Measurements from ENCODE around the gene INO80C.

The INO80C gene

GRCh38 chr18:35497027-35497369 lies 762 bp downstream of the INO80C start:
- Histone ChIP-seq H3K9me3 (ENCODE audit: insufficient read depth, low read depth, low read length) (no peaks in the 10 kb centered on the region), H3K27ac (ENCODE audit: low read depth, low read length) (peak overlapping the region; percentile 49), H3K36me3 (ENCODE audit: control insufficient read depth in 1 of 2, insufficient read depth in 2 of 2, low read length in 2 of 2) (no peaks in the 10 kb centered on the region), H3K4ac (ENCODE audit: low read depth, low read length) (no peak overlapping the region), H2AK5ac (ENCODE audit: low read length) (no peak overlapping the region), H3K14ac (ENCODE audit: low read length) (peak overlapping the region; percentile 50), H3K23ac (ENCODE audit: low read length) (no peak overlapping the region), H3K18ac (ENCODE audit: low read length) (no peak overlapping the region), H2BK120ac (ENCODE audit: insufficient read depth, low read length, poor library complexity) (no peak overlapping the region), H2BK12ac (ENCODE audit: low read length) (no peak overlapping the region), H3K4me2 (ENCODE audit: low read length) (peak overlapping the region; percentile 76), H3K9ac (ENCODE audit: low read length) (peak overlapping the region; percentile 45), H3K79me1 (ENCODE audit: low read length) (peaks cover 10% of the 10 kb centered on the region), H2AFZ (ENCODE audit: insufficient read depth, low read length, poor library complexity) (peak overlapping the region; percentile 43), H4K8ac (ENCODE audit: low read depth, low read length) (peak overlapping the region; percentile 59), H2BK5ac (ENCODE audit: low read depth, low read length, poor library complexity) (peak overlapping the region; percentile 65), H3K27me3 (ENCODE audit: insufficient read depth, low read length) (no peaks in the 10 kb centered on the region), H3K4me1 (ENCODE audit: control insufficient read depth in 1 of 2, insufficient read depth in 2 of 2, low read length in 2 of 2) (peaks cover 6 to 8% of the 10 kb centered on the region in 2 experiments), H4K12ac (ENCODE audit: low read depth, low read length) (peak overlapping the region; percentile 22), H4K91ac (ENCODE audit: low read depth, low read length) (peak overlapping the region; percentile 21), H3K4me3 (ENCODE audit: low read depth, low read length) (peak overlapping the region; percentile 80), H3K79me2 (ENCODE audit: control insufficient read depth, insufficient read depth, low read length, poor library complexity) (peaks cover 2% of the 10 kb centered on the region)
- DNase-seq, result peak; percentile 26 to 56
- no CpG with 5 or more reads among the region's 5 CpGs for WGBS (ENCODE audit: extremely low coverage, insufficient coverage, insufficient read length)

- no peaks in the 10 kb centered on the region for H3K27me3 ChIP-seq (ENCODE audit: insufficient read depth, low read length)
- no peak overlapping the region for H2BK12ac ChIP-seq (ENCODE audit: low read length)
- H3K79me2 ChIP-seq (ENCODE audit: control insufficient read depth, insufficient read depth, low read length, poor library complexity), result peaks cover 4% of the 10 kb centered on the region
- H2AFZ ChIP-seq (ENCODE audit: insufficient read depth, low read length, poor library complexity), result no peak overlapping the region
- no peak overlapping the region for H2BK120ac ChIP-seq (ENCODE audit: insufficient read depth, low read length, poor library complexity)
- H3K79me1 ChIP-seq (ENCODE audit: low read length), result peaks cover 20% of the 10 kb centered on the region
- H3K23ac ChIP-seq (ENCODE audit: low read length), result no peak overlapping the region
- H4K8ac ChIP-seq (ENCODE audit: low read depth, low read length), result no peak overlapping the region
- H3K4me3 ChIP-seq (ENCODE audit: low read depth, low read length), result no peak overlapping the region
- no peak overlapping the region for H3K27ac ChIP-seq (ENCODE audit: low read depth, low read length)
- no peak overlapping the region for H3K9ac ChIP-seq (ENCODE audit: low read length)
- H2AK5ac ChIP-seq (ENCODE audit: low read length), result no peak overlapping the region
- DNase-seq, result no peak
- H3K18ac ChIP-seq (ENCODE audit: low read length), result no peak overlapping the region
- no peak overlapping the region for H3K4me2 ChIP-seq (ENCODE audit: low read length)
- H4K91ac ChIP-seq (ENCODE audit: low read depth, low read length), result no peak overlapping the region
- peaks cover 15 to 20% of the 10 kb centered on the region in 2 experiments for H3K4me1 ChIP-seq (ENCODE audit: control insufficient read depth in 1 of 2, insufficient read depth in 2 of 2, low read length in 2 of 2)
- H3K4ac ChIP-seq (ENCODE audit: low read depth, low read length), result no peak overlapping the region
- no peak overlapping the region for H4K12ac ChIP-seq (ENCODE audit: low read depth, low read length)
- H3K9me3 ChIP-seq (ENCODE audit: insufficient read depth, low read depth, low read length), result no peaks in the 10 kb centered on the region
- H3K14ac ChIP-seq (ENCODE audit: low read length), result no peak overlapping the region
- no peak overlapping the region for H2BK5ac ChIP-seq (ENCODE audit: low read depth, low read length, poor library complexity)
- no CpG with 5 or more reads among the region's 7 CpGs for WGBS (ENCODE audit: extremely low coverage, insufficient coverage, insufficient read length)
- H3K36me3 ChIP-seq (ENCODE audit: control insufficient read depth in 1 of 2, insufficient read depth in 2 of 2, low read length in 2 of 2), result no peaks in the 10 kb centered on the region
Observed at GRCh38 chr18:35495536-35496314, 2.0 kb downstream of the INO80C start.

GRCh38 chr18:35494251-35495220 lies 3.2 kb downstream of the INO80C start:
- Histone ChIP-seq H2AK5ac (ENCODE audit: low read length) (no peak overlapping the region), H2BK5ac (ENCODE audit: low read depth, low read length, poor library complexity) (no peak overlapping the region), H3K4me1 (ENCODE audit: control insufficient read depth in 1 of 2, insufficient read depth in 2 of 2, low read length in 2 of 2) (peaks cover 22 to 25% of the 10 kb centered on the region in 2 experiments), H3K79me2 (ENCODE audit: control insufficient read depth, insufficient read depth, low read length, poor library complexity) (peaks cover 8% of the 10 kb centered on the region), H2BK120ac (ENCODE audit: insufficient read depth, low read length, poor library complexity) (no peak overlapping the region), H3K23ac (ENCODE audit: low read length) (no peak overlapping the region), H3K9me3 (ENCODE audit: insufficient read depth, low read depth, low read length) (no peaks in the 10 kb centered on the region), H4K12ac (ENCODE audit: low read depth, low read length) (no peak overlapping the region), H3K4me3 (ENCODE audit: low read depth, low read length) (no peak overlapping the region), H2BK12ac (ENCODE audit: low read length) (no peak overlapping the region), H3K18ac (ENCODE audit: low read length) (no peak overlapping the region), H3K4me2 (ENCODE audit: low read length) (no peak overlapping the region), H3K27ac (ENCODE audit: low read depth, low read length) (no peak overlapping the region), H3K4ac (ENCODE audit: low read depth, low read length) (peak overlapping the region; percentile 55), H3K14ac (ENCODE audit: low read length) (no peak overlapping the region), H2AFZ (ENCODE audit: insufficient read depth, low read length, poor library complexity) (no peak overlapping the region), H3K9ac (ENCODE audit: low read length) (no peak overlapping the region), H3K27me3 (ENCODE audit: insufficient read depth, low read length) (no peaks in the 10 kb centered on the region), H4K91ac (ENCODE audit: low read depth, low read length) (no peak overlapping the region), H4K8ac (ENCODE audit: low read depth, low read length) (no peak overlapping the region), H3K36me3 (ENCODE audit: control insufficient read depth in 1 of 2, insufficient read depth in 2 of 2, low read length in 2 of 2) (no peaks in the 10 kb centered on the region), H3K79me1 (ENCODE audit: low read length) (peaks cover 25% of the 10 kb centered on the region)
- DNase-seq, result no peak
- no CpG with 5 or more reads among the region's 8 CpGs for WGBS (ENCODE audit: extremely low coverage, insufficient coverage, insufficient read length)

DNA sequence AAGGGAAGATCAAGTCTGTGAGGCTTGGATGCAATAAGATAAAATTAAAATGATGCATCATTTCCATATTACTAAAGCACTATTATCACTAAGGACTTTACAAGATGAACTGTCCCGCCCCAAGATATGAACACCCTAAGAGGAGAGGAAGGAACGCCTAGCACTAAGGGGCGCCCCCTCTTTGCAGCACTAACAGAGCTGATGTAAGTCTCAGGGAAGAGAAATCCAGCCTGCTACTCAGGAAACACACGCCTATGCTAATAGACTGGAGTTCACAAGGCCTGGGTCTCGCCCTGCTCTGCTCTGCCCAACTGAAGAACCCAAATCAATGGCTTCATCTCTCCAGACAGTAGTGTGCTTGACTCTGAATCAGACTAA lies 6.1 kb downstream of the INO80C start:
- no peaks in the 10 kb centered on the region for H3K36me3 ChIP-seq (ENCODE audit: control insufficient read depth in 1 of 2, insufficient read depth in 2 of 2, low read length in 2 of 2)
- H3K4me2 ChIP-seq (ENCODE audit: low read length), result peak overlapping the region; percentile 2
- peaks cover 15% of the 10 kb centered on the region for H3K79me1 ChIP-seq (ENCODE audit: low read length)
- peak overlapping the region; percentile 48 for H2AFZ ChIP-seq (ENCODE audit: insufficient read depth, low read length, poor library complexity)
- H2BK12ac ChIP-seq (ENCODE audit: low read length), result peak overlapping the region; percentile 79
- no peak overlapping the region for H2BK5ac ChIP-seq (ENCODE audit: low read depth, low read length, poor library complexity)
- peak overlapping the region; percentile 72 for H3K27ac ChIP-seq (ENCODE audit: low read depth, low read length)
- H3K23ac ChIP-seq (ENCODE audit: low read length), result no peak overlapping the region
- H3K79me2 ChIP-seq (ENCODE audit: control insufficient read depth, insufficient read depth, low read length, poor library complexity), result peaks cover 6% of the 10 kb centered on the region
- H3K4me3 ChIP-seq (ENCODE audit: low read depth, low read length), result no peak overlapping the region
- H4K12ac ChIP-seq (ENCODE audit: low read depth, low read length), result no peak overlapping the region
- no peak for DNase-seq
- H3K4me1 ChIP-seq (ENCODE audit: control insufficient read depth in 1 of 2, insufficient read depth in 2 of 2, low read length in 2 of 2), result peaks cover 20 to 27% of the 10 kb centered on the region in 2 experiments
- no peak overlapping the region for H3K14ac ChIP-seq (ENCODE audit: low read length)
- peak overlapping the region; percentile 49 for H4K91ac ChIP-seq (ENCODE audit: low read depth, low read length)
- H3K27me3 ChIP-seq (ENCODE audit: insufficient read depth, low read length), result no peaks in the 10 kb centered on the region
- no peak overlapping the region for H4K8ac ChIP-seq (ENCODE audit: low read depth, low read length)
- no peak overlapping the region for H3K9ac ChIP-seq (ENCODE audit: low read length)
- no peaks in the 10 kb centered on the region for H3K9me3 ChIP-seq (ENCODE audit: insufficient read depth, low read depth, low read length)
- no peak overlapping the region for H3K4ac ChIP-seq (ENCODE audit: low read depth, low read length)
- H3K18ac ChIP-seq (ENCODE audit: low read length), result no peak overlapping the region
- no CpG with 5 or more reads among the region's 5 CpGs for WGBS (ENCODE audit: extremely low coverage, insufficient coverage, insufficient read length)
- peak overlapping the region; percentile 2 for H2BK120ac ChIP-seq (ENCODE audit: insufficient read depth, low read length, poor library complexity)
- no peak overlapping the region for H2AK5ac ChIP-seq (ENCODE audit: low read length)

Data from trophoblast cell (in vitro differentiated cells and primary cell).